DOHH2 (cell line): ENCODE results near the gene POLA2.

ENCODE experiments used
- EZH2phosphoT487 ChIP-seq: fragments of 200-600 bp; sonication (generic); IDR thresholded peaks from 2 replicates; pipeline ENCODE4 v1.6.1; 2017; ENCODE audit warnings: borderline replicate concordance, mild to moderate bottlenecking, antibody characterized with exemption, low read length, moderate library complexity, mixed read lengths
- TF ChIP-seq, protein P1 (sequence below): fragments of 200-600 bp; sonication (generic); IDR thresholded peaks from one replicate; pipeline ENCODE4 v1.5.1; 2014; ENCODE audit warnings: antibody characterized with exemption, mild to moderate bottlenecking, low read depth, low read length; ENCODE audit not compliant: poor library complexity, severe bottlenecking

DNA sequence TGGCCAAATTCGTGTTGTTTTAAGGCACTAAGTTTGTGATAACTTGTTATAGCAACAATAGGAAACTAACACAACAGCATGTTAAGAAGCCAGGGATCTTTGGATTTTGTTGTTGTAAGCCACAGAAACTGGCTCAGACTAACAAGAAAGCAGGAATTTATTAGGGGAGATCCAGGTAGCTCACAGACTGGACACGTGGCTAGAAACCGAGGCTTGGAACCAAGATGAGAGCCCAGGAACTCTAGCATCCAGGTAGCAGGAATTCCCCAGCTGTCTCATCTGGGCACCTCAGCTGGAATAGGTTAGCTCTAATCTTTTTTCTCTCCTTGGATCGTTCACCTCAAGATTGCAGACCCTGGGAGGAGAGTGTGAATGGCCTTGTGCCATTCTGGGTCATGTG lies 24.9 kb downstream of the POLA2 start:
- no peak for TF ChIP-seq EZH2phosphoT487
- TF ChIP-seq, protein P1, sequence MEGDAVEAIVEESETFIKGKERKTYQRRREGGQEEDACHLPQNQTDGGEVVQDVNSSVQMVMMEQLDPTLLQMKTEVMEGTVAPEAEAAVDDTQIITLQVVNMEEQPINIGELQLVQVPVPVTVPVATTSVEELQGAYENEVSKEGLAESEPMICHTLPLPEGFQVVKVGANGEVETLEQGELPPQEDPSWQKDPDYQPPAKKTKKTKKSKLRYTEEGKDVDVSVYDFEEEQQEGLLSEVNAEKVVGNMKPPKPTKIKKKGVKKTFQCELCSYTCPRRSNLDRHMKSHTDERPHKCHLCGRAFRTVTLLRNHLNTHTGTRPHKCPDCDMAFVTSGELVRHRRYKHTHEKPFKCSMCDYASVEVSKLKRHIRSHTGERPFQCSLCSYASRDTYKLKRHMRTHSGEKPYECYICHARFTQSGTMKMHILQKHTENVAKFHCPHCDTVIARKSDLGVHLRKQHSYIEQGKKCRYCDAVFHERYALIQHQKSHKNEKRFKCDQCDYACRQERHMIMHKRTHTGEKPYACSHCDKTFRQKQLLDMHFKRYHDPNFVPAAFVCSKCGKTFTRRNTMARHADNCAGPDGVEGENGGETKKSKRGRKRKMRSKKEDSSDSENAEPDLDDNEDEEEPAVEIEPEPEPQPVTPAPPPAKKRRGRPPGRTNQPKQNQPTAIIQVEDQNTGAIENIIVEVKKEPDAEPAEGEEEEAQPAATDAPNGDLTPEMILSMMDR: no peak
